ENCODE results near the gene SLC37A2.
A peak's percentile ranks its signal among the peaks of the same experiment; 100 is the strongest.
"Not testable (repeated sequence)": the region's sequence is repeated elsewhere in the genome, so short reads cannot be mapped to it uniquely, and the experiment has no call there.

The SLC37A2 gene

GRCh38 chr11:125084761-125085231 is 21.7 kb downstream of the SLC37A2 start:
- no peak for DNase-seq

GRCh38 chr11:125085301-125086081 is 22.4 kb downstream of the SLC37A2 start:
- DNase-seq = no peak

- no peak for DNase-seq
These were observed 23.7 kb downstream of the SLC37A2 start for GRCh38 chr11:125086633-125087296.

- DNase-seq = no peak
These were observed 25.0 kb downstream of the SLC37A2 start for GRCh38 chr11:125088123-125088522.

GRCh38 chr11:125088576-125089455 is 25.7 kb downstream of the SLC37A2 start:
- DNase-seq = no peak

GRCh38 chr11:125089481-125089880 is 26.4 kb downstream of the SLC37A2 start:
- DNase-seq = not testable (repeated sequence)

- not testable (repeated sequence) for DNase-seq
These were observed 27.0 kb downstream of the SLC37A2 start for GRCh38 chr11:125090151-125090550.

- DNase-seq = no peak
These were observed 27.7 kb downstream of the SLC37A2 start for GRCh38 chr11:125090816-125091215.

- no peak for DNase-seq
These were observed 28.3 kb downstream of the SLC37A2 start for GRCh38 chr11:125091247-125091876.

GRCh38 chr11:125091877-125092664 is 29.0 kb downstream of the SLC37A2 start:
- DNase-seq = no peak

GRCh38 chr11:125092669-125093068 is 29.6 kb downstream of the SLC37A2 start:
- no peak for DNase-seq

- no peak for DNase-seq
These were observed 30.4 kb downstream of the SLC37A2 start for GRCh38 chr11:125093502-125093901.

GRCh38 chr11:125094731-125095130 is 31.6 kb downstream of the SLC37A2 start:
- no peak for DNase-seq

GRCh38 chr11:125100136-125100535 is 37.0 kb downstream of the SLC37A2 start:
- no peak for DNase-seq

GRCh38 chr11:125101596-125101995 is 38.5 kb downstream of the SLC37A2 start:
- no peak for DNase-seq

- DNase-seq = no peak
These were observed 38.9 kb downstream of the SLC37A2 start for GRCh38 chr11:125102025-125102424.

- no peak for DNase-seq
These were observed 39.4 kb downstream of the SLC37A2 start for GRCh38 chr11:125102510-125102909.

- DNase-seq = no peak
These were observed 42.8 kb downstream of the SLC37A2 start for GRCh38 chr11:125105926-125106325.

- no peak for DNase-seq
These were observed 45.4 kb downstream of the SLC37A2 start for GRCh38 chr11:125108469-125108868.

GRCh38 chr11:125110506-125110905 is 47.4 kb downstream of the SLC37A2 start:
- no peak for DNase-seq

- peak; percentile 36 for DNase-seq
These were observed 47.9 kb downstream of the SLC37A2 start for GRCh38 chr11:125111001-125111342.

Measured in stimulated activated CD8-positive, alpha-beta memory T cell treated with anti-CD3 and anti-CD28 coated beads, Interleukin-4, amount 100 ng/mL, for 48 hours (primary cell).